ENCODE results near the gene TBC1D4.

TBC1D4 gene

DNA sequence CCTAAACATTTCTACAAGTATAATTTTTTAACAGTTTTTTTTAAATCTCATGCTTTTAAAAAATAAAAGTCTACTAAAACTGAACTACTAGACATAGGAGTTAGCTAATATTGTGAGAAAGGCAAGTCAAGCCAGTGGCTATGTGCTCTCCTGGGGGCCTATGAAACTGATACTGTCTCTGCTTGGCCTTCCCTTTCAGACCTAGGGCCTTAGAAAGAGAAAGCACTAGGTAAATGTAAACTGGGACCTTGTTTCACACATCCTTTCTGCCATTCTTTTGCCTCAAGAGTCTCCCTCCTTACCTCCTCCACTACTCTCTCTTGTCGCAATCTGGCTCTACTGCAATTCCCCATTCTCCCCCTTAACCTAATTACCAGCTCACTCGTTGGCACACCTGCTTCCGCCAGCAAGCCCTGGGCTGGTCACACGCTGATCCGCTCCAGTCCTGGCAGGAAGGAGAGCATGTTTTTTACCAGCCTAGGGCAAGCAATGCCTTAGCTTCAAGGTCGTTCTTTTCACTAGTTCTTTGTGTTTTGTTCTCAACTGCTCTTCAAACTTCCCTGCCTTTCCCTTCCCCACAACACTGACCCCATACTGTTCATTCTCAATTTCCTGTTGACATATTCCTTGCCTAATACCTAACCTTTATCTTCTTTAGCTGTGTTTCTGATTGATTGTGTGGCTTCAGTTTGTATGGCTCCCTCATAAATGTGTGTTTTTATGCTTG lies 23.1 kb downstream of the TBC1D4 start:
- peak; percentile 58 for DNase-seq (ENCODE audit: low spot score)
- TF ChIP-seq CTCF (IDR thresholded peaks at IDR 0.05; ENCODE audit: extremely low read depth, insufficient read depth, missing control alignments) = no peak
- in situ Hi-C loops (cut with MboI; ENCODE audit: low pct_unique_long_range_greater_than_20kb, low sequenced_read_pairs, unreplicated experiment) = no loop called here

DNA sequence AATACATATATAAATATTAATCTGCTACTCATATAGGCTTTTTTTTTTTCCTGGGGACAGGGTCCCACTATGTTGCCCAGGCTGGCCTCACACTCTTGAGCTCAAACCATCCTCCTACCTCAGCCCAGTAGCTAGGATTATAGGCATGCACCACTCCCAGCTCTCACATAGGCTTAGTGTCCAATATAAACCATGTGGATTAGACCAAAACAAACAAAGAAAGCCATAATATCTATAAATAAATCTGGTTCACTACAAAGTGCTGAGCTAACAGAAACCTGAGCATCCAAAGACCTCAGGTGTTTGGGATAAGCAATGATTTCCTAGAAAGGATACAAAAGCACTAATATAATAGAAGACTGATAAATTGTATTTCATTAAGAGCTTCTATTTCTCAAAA lies 26.0 kb downstream of the TBC1D4 start:
- TF ChIP-seq CTCF (IDR thresholded peaks at IDR 0.05; ENCODE audit: extremely low read depth, insufficient read depth, missing control alignments) = no peak
- DNase-seq (ENCODE audit: low spot score) = no peak
- in situ Hi-C loops (cut with MboI; ENCODE audit: low pct_unique_long_range_greater_than_20kb, low sequenced_read_pairs, unreplicated experiment) = no loop called here

- no peak for DNase-seq (ENCODE audit: low spot score)
- TF ChIP-seq CTCF (IDR thresholded peaks at IDR 0.05; ENCODE audit: extremely low read depth, insufficient read depth, missing control alignments) = no peak
- in situ Hi-C loops (cut with MboI; ENCODE audit: low pct_unique_long_range_greater_than_20kb, low sequenced_read_pairs, unreplicated experiment) = no loop called here
These were observed 27.5 kb downstream of the TBC1D4 start for GRCh38 chr13:75454497-75454896.

DNA sequence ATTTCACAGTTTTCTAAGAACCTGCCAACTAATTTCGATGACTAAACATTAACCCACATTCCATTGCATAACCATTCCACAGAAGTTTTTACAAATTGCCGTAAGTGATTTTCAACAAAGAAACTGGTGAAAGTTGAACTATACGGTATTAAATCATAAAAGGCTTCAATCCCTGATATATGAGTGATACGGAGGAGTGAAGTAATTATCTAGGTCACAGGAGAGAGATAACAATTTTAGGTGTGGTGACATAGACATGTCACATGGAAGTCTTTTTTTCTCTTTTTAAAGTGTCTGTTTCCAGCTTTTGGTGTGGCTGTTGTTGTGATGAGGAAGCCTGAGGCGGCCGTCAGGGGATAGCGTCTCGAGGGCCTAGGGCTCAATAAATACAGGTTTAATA lies 29.4 kb downstream of the TBC1D4 start:
- no peak for TF ChIP-seq CTCF (IDR thresholded peaks at IDR 0.05; ENCODE audit: extremely low read depth, insufficient read depth, missing control alignments)
- no peak for DNase-seq (ENCODE audit: low spot score)
- in situ Hi-C loops (cut with MboI; ENCODE audit: low pct_unique_long_range_greater_than_20kb, low sequenced_read_pairs, unreplicated experiment) = no loop called here

GRCh38 chr13:75447493-75447892 lies 34.5 kb downstream of the TBC1D4 start:
- in situ Hi-C loops (cut with MboI; ENCODE audit: low pct_unique_long_range_greater_than_20kb, low sequenced_read_pairs, unreplicated experiment) = no loop called here
- no peak for DNase-seq (ENCODE audit: low spot score)
- TF ChIP-seq CTCF (IDR thresholded peaks at IDR 0.05; ENCODE audit: extremely low read depth, insufficient read depth, missing control alignments) = no peak

- TF ChIP-seq CTCF (IDR thresholded peaks at IDR 0.05; ENCODE audit: extremely low read depth, insufficient read depth, missing control alignments) = no peak
- no peak for DNase-seq (ENCODE audit: low spot score)
- in situ Hi-C loops (cut with MboI; ENCODE audit: low pct_unique_long_range_greater_than_20kb, low sequenced_read_pairs, unreplicated experiment) = no loop called here
These were observed 35.1 kb downstream of the TBC1D4 start for GRCh38 chr13:75446874-75447273.

Measured in GM13977 (cell line).